ENCODE data around the gene ZDHHC18. TPM values are rescaled to one million over a fixed set of nuclear protein-coding genes. Genes with fewer than 3 reads are reported as not detected.

ZDHHC18 gene
- total and polyA plus RNA-seq, 2 of the 8 experiments (the other 6 are each of a cell fraction or from before 2014, with no cell fraction given) = 29.7 to 49.8 TPM

DNA sequence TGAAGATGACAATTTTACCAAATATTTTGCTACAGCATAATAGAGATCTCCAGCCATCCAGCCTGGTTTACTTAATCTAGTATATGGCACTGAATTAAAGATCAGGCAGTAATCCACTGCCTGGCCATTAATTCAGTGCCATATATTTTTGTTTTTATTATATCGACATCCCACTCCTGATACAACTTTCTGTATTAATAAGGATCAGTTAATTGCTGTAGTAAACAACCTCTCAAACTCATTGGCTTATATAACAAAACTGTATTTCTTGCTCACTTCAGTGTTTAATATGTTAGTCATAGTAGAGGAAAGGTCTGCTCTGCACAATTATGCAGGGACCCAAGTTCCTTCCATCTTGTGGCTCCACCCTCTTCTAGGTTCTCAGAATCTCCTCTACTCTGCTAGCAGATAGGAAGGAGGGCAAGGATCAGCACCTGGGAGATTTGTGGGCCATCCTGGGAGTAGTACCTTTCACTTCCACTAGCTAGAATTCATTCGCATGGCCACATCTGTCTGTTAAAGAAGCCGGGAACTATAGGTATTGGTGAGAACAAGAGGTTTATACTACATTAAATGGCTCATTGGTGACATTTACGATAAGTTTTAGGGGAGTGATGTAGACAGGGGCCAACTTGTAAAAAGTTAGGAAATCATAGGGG, 3.6 kb upstream of the ZDHHC18 start:
- H2AFZ ChIP-seq (ENCODE audit: low read length) = no peak overlapping the region
- no peaks in the 10 kb centered on the region for H3K79me2 ChIP-seq (ENCODE audit: control insufficient read depth in 1 of 2, insufficient read depth in 2 of 2, low read length in 2 of 2)
- no peak for FAIRE-seq
- no peak overlapping the region for H3K4me3 ChIP-seq (ENCODE audit: extremely low read depth in 1 of 4, insufficient read depth in 2 of 4, low read depth in 3 of 4, low read length in 4 of 4)
- H3K23ac ChIP-seq (ENCODE audit: insufficient read length) = no peak overlapping the region
- H3K18ac ChIP-seq (ENCODE audit: extremely low read depth, low read length) = no peak overlapping the region
- H3K9me3 ChIP-seq (ENCODE audit: insufficient read depth in 2 of 2, low read depth in 1 of 2, low read length in 1 of 2) = no peaks in the 10 kb centered on the region
- no peaks in the 10 kb centered on the region for H3K36me3 ChIP-seq (ENCODE audit: control insufficient read depth in 2 of 4, insufficient read depth in 4 of 4, low read length in 3 of 4)
- CTCF ChIA-PET (ENCODE audit: partially characterized antibody) = interaction anchor here (0.6 to 3.4 kb wide), 11 partner anchors 12 to 219 kb away, joined by 3 to 21 read pairs (median 4); no protein-coding TSS in a partner anchor
- H3K4ac ChIP-seq (replicated peaks; ENCODE audit: insufficient read length, low read depth, low read length) = no peak overlapping the region
- H3K23me2 ChIP-seq (ENCODE audit: low read depth, low read length) = peaks cover 6% of the 10 kb centered on the region; the same call in 1 of the 2 replicates
- H3K14ac ChIP-seq (ENCODE audit: insufficient read length) = no peak overlapping the region
- 88% methylated on average over 4 of the region's 4 CpGs; no CpG with 5 or more reads in 1 of the 2 experiments for WGBS, 2 experiments (ENCODE audit: extremely low coverage in 1 of 2, insufficient coverage in 1 of 2, insufficient read length in 1 of 2, insufficient replicate concordance in 2 of 2, low coverage in 1 of 2, low lambda C conversion rate in 2 of 2, missing lambda C conversion rate in 1 of 2)
- H3K4me2 ChIP-seq (ENCODE audit: insufficient read depth in 1 of 2, low read depth in 2 of 2, low read length in 2 of 2) = no peak overlapping the region
- POLR2A ChIA-PET (ENCODE audit: partially characterized antibody) = interaction anchor here (0.6 kb wide), 1 partner anchor 413 kb away, joined by 3 read pairs; no protein-coding TSS in a partner anchor
- H2AK5ac ChIP-seq (ENCODE audit: low read depth, low read length) = no peak overlapping the region
- H4K8ac ChIP-seq (ENCODE audit: extremely low read depth, insufficient read depth, low read length) = no peak overlapping the region
- DNase-seq (ENCODE audit: low read depth in 1 of 2, low spot score in 2 of 2) = no peak
- no peak overlapping the region for H4K91ac ChIP-seq (replicated peaks; ENCODE audit: insufficient read length, low read length)
- H4K5ac ChIP-seq (ENCODE audit: insufficient read length, low read depth, low read length) = no peak overlapping the region
- H3K9ac ChIP-seq (replicated peaks in 1 of 4; ENCODE audit: extremely low read depth in 1 of 4, low read depth in 3 of 4, low read length in 3 of 4) = no peak overlapping the region
- no peak overlapping the region for H2BK15ac ChIP-seq (ENCODE audit: low read length)
- no peak overlapping the region for H2BK12ac ChIP-seq (ENCODE audit: low read depth, low read length)
- no peaks in the 10 kb centered on the region for H3K27me3 ChIP-seq (replicated peaks in 1 of 4; ENCODE audit: control insufficient read depth in 3 of 4, extremely low read depth in 1 of 4, insufficient read depth in 3 of 4, low read length in 3 of 4)
- no peak overlapping the region for H2BK20ac ChIP-seq (ENCODE audit: low read length)
- no peak overlapping the region for H3K27ac ChIP-seq (ENCODE audit: low read depth, low read length)
- no peak overlapping the region for H2BK120ac ChIP-seq (replicated peaks; ENCODE audit: low read depth, low read length)
- H4K20me1 ChIP-seq (replicated peaks in 1 of 2; ENCODE audit: control insufficient read depth in 1 of 2, insufficient read depth in 2 of 2, low read length in 2 of 2) = no peaks in the 10 kb centered on the region
- H3K79me1 ChIP-seq (ENCODE audit: low read depth, low read length) = peaks cover 4% of the 10 kb centered on the region; the same call in 1 of the 2 replicates
- no peak overlapping the region for H3K56ac ChIP-seq (replicated peaks; ENCODE audit: insufficient read length, low read depth, low read length)
- H2BK5ac ChIP-seq (ENCODE audit: low read depth, low read length) = no peak overlapping the region
- H3K4me1 ChIP-seq (replicated peaks in 1 of 4; ENCODE audit: control insufficient read depth in 3 of 4, insufficient read depth in 4 of 4, low read length in 3 of 4) = peaks cover 5 to 8% (median 6%) of the 10 kb centered on the region in 4 experiments; a peak in 6 of 7 replicates
- TF ChIP-seq POLR2A (IDR thresholded peaks at IDR 0.05; ENCODE audit: control extremely low read depth in 1 of 2, low read depth in 2 of 2, low read length in 2 of 2) (no peak), SUZ12 (IDR thresholded peaks at IDR 0.05; ENCODE audit: low read length) (no peak), CHD1 (IDR thresholded peaks at IDR 0.05; ENCODE audit: low read depth, low read length) (no peak), TEAD4 (IDR thresholded peaks at IDR 0.05; ENCODE audit: low read depth, low read length) (no peak), TCF12 (IDR thresholded peaks at IDR 0.05; ENCODE audit: low read depth, low read length) (no peak), CHD2 (IDR thresholded peaks at IDR 0.05; ENCODE audit: low read length) (no peak), NANOG (IDR thresholded peaks at IDR 0.05; ENCODE audit: insufficient read depth, low read depth, low read length, poor library complexity, severe bottlenecking) (no peak), RBBP5 (IDR thresholded peaks at IDR 0.05; ENCODE audit: borderline replicate concordance, low read depth, low read length) (no peak), TAF1 (IDR thresholded peaks at IDR 0.05; ENCODE audit: low read depth, low read length) (no peak), CBX8 (IDR thresholded peaks at IDR 0.05; ENCODE audit: borderline replicate concordance, low read depth, low read length) (no peak), BCL11A (IDR thresholded peaks at IDR 0.05; ENCODE audit: low read depth in 2 of 2, low read length in 2 of 2) (no peak)
- TF ChIP-seq, protein P1, sequence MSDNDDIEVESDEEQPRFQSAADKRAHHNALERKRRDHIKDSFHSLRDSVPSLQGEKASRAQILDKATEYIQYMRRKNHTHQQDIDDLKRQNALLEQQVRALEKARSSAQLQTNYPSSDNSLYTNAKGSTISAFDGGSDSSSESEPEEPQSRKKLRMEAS (IDR thresholded peaks at IDR 0.05) = no peak
- TF ChIP-seq, protein P2, sequence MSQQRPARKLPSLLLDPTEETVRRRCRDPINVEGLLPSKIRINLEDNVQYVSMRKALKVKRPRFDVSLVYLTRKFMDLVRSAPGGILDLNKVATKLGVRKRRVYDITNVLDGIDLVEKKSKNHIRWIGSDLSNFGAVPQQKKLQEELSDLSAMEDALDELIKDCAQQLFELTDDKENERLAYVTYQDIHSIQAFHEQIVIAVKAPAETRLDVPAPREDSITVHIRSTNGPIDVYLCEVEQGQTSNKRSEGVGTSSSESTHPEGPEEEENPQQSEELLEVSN (IDR thresholded peaks at IDR 0.05) = no peak

Measured in H1 (cell line).